LNCaP clone FGC (cell line): ENCODE measurements around the gene BPNT1.
"Not testable (repeated sequence)": the region's sequence is repeated elsewhere in the genome, so short reads cannot be mapped to it uniquely, and the experiment has no call there.

ENCODE experiments used
- DNase-seq: peaks from one replicate; pipeline ENCODE4 v3.0.0-alpha.2; 2011; ENCODE audit warnings: low read depth
- H3K4me3 ChIP-seq: 2 replicates; pipeline ENCODE4 v1.5.1; 2011; ENCODE audit warnings: mild to moderate bottlenecking, low read depth, low read length, control low read depth
- CTCF ChIP-seq: IDR thresholded peaks from 2 replicates; pipeline ENCODE4 v1.5.1; 2012; ENCODE audit warnings: mild to moderate bottlenecking; ENCODE audit not compliant: control insufficient read depth, insufficient read depth; ENCODE audit errors: extremely low read depth

Gene BPNT1

GRCh38 chr1:220123889-220124288 lies 34.3 kb upstream of the BPNT1 start:
- TF ChIP-seq CTCF = peak; percentile 28; the same call in 1 of the 2 replicates
- H3K4me3 ChIP-seq = no peak overlapping the region
- no peak for DNase-seq

DNA sequence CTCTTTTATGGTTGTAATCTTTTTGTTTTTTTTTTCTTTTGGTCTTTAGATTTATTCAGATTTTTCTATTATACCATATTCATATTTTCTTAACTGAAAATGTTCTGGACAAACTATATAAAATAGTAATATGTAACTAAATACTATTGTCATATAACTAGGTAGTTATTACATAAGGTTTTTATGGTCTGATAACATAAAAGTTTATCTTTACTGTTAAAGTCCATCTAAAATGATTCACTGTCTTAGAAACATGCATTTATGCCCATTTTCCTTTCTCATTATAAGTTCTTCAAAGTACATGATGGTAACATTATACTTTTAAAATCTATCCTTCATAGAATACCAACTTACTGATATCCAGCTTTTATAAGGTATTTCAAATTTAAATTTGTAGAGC lies 33.5 kb upstream of the BPNT1 start:
- H3K4me3 ChIP-seq = no peak overlapping the region
- no peak for DNase-seq
- TF ChIP-seq CTCF = no peak

DNA sequence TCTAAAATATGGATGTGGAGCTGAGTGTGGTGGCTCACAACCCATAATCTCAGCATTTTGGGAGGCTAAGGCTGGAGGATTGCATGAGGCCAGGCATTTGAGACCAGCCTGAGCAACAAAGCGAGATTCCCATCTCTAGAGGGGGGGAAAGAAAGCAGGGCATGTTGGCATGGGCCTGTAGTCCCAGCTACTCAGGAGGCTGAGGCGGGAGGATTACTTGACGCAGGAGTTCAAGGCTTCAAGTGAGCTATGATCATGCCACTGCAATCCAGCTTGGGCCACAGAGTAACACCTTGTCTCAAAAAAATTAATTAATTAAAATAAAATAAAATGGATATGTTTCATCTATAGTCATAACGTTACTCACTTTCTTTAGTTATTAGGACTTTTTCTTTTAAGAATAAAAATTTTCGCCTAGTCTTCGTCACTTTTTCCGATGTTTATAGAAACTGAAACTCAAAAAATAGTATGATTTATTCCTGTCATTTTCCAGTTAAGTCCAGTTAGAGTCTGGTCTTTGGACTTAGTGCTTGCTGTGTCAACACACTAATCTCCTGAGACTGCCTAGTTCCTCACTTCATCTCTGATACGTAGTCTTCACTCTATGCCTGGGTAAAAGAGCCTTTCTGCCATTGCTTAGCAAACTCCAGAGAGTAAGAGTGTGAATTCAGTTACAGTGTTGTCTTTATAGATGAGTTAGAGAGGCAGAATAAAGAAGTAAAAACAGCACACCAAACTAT lies 32.4 kb upstream of the BPNT1 start:
- no peak overlapping the region for H3K4me3 ChIP-seq
- no peak for DNase-seq
- TF ChIP-seq CTCF = no peak

DNA sequence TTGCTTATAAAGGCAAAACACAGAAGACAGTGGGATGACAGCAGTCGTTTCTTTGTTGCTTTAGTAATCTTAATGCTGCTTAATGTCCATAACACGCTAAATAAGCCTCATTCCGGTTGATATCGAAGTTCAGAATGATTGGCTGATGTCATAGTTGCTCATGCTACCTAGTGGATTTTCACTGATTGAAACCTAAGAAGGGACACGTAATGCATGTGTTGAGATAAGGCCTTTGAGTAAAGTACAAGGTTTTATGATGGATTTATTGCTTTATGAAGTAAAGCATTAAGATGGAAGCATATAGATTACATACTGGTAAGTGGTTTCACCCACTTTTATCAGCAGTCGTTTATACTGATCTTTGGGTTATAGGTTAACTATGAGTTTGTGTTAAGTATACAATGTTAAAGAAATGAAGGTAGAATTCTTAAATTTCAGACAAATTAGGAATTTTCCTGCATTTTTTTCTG lies 29.5 kb upstream of the BPNT1 start:
- no peak for TF ChIP-seq CTCF
- no peak overlapping the region for H3K4me3 ChIP-seq
- no peak for DNase-seq

- peak; percentile 49 for TF ChIP-seq CTCF
- peak; percentile 4 for DNase-seq
- no peak overlapping the region for H3K4me3 ChIP-seq
Measured at GRCh38 chr1:220113136-220113695, 23.6 kb upstream of the BPNT1 start.

- not testable (repeated sequence) for DNase-seq, H3K4me3 ChIP-seq
Measured at GRCh38 chr1:220112600-220112999, 23.0 kb upstream of the BPNT1 start.

DNA sequence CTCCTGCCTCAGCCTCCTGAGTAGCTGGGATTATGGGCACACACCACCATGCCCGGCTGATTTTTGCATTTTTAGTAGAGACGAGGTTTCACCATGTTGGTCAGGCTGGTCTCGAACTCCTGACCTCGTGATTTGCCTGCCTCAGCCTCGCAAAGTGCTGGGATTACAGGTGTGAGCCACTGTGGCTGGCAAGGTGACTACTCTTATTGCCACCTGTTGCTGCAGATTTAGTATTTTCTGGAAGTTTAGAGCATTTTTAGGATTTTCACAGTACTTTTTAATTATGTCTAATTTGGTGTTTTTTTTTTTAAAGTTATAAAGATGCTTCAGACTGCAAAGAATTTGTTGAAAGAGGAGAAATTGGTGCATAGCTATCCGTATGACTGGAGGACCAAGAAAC lies 20.9 kb upstream of the BPNT1 start:
- not testable (repeated sequence) for H3K4me3 ChIP-seq, DNase-seq

DNA sequence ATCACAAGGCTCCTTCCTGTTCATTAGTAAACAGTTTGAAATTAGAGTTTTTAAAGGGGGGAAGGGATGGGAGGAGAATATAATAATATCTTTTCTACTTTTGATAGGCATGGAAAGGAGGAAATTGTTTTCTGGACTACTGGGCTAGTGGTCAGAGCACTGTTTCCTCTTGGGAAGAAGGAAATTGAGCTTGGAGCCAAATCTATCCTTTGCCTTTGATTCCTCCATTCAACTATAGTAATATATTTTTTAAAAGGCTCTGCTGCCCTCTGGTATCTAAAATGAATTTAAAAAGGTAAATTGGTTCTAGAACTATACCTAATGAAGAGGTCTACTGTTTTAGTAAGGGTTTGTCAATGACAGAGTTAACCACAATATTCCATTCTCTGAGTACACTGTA lies 10.2 kb upstream of the BPNT1 start:
- DNase-seq = no peak
- no peak overlapping the region for H3K4me3 ChIP-seq
- TF ChIP-seq CTCF = no peak
